ENCODE measurements around the gene TMED4.

Gene TMED4

GRCh38 chr7:44540592-44541027 is 41.4 kb downstream of the TMED4 start:
- DNase-seq (ENCODE audit: low spot score), result no peak

DNA sequence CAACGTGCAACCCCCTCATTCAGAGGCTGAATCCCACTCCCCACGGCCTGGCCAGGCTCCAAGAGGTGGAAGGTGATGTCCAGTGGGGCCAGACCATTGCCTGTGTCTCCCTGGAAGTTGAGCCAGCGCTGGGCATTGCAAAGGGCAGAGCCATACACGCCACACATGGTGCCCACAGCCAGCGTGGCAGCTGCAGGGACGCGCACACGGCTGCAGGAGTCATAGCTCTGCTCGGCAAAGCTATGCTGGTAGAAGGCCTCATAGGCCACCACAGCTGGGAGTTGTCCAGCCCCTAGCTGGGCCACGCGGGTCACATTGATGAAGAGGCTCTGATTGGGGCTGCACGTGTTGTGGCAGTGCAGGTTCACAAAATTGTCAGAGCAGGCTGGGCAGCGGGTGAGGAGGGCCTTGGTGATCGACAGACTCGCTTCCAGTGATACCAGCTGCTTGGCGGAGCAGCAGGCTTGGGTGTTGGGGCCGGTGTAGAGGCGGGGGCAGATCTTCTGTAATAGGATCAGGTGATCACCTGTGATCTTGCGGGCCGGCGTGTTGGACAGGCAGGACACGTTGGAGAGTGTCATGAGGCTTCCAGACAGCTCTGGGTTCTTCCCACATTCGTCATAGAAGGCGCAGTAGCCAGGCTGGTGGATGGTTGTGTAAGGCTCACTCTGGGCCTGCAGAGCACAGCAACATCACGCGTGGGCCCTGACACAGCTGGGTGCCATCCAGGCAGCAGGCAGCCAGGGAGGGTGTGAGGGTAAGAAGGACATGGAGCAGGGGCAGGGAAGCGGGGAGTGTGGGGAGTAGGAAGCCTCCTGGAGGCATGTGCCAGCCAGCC is 42.1 kb downstream of the TMED4 start:
- no peak for DNase-seq (ENCODE audit: low spot score)

GRCh38 chr7:44538798-44539668 is 43.0 kb downstream of the TMED4 start:
- no peak for DNase-seq (ENCODE audit: low spot score)

DNA sequence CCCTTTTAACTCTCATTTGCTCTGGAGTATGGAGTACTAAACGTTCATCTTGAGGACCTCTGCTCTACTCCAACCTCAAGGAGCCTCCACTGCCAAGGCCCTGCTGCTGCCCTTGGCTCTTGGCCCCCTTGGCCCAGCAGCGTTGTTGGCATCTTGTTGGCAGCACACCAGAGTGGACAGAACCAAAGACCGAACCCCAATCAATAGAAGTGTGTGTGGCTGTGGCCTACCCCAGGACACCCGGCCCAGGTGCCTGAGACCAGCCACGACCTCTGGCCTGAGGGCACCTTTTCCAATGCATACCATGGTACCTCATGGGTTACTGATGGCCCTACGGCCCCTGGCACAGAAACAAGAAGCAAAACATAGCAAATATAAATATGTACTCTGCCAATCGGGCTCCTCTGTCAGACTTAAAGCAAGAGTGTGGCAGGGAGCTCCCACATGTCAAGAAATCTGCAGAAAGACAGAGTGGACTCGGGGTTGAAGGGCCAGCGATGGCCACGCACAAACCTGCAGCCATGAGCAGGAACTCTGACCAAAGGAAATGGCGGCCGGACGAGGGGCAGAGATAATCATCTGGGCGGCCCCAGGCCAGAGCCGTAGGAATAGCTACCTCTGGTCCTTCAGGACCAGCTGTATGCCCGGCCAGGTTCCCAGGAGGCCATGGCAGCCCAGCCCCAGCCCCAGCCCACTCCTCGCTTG is 43.8 kb downstream of the TMED4 start:
- no peak for DNase-seq (ENCODE audit: low spot score)

- DNase-seq (ENCODE audit: low spot score), result no peak
Measured at GRCh38 chr7:44537442-44537841, 44.6 kb downstream of the TMED4 start.

DNA sequence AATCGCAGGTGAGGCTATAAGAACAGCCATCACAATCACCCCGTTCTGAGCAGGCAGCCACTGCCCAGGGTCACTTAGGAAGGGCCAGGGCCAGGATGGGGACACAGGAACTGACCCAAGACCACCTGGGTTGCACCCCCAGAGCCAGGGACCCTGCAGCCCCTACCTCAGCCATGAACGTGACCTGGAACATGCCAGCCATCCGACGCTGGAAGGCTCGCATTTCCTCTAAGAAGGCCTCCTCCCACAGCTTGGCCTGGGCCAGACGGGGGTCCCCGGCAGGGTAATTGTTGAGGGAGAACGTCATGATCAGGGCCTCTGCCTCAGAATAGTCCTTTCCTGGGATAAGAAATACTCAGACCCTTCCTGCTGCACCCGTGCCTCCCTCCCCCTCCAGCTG is 45.9 kb downstream of the TMED4 start:
- no peak for DNase-seq (ENCODE audit: low spot score)

- no peak for DNase-seq (ENCODE audit: low spot score)
Measured at GRCh38 chr7:44535348-44536064, 46.5 kb downstream of the TMED4 start.

DNA sequence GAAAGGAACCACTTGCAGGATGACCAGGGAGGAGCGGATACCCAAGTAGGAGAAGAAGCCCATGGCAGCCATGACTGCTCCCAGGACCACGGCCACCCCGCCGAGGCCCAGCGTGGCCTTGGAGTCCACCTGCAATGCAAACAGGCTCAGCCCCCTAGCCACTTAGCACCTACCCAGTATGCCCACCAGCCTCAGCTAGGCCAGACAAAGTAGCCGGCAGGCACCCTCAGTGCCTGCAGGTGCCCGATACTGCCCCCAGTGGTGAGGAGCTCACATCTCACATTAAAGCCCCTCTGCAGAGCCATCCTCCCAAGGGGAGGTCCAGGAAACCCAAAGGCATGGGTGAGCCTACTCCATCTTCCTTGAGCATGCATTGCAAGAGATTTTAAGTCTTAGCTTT is 47.5 kb downstream of the TMED4 start:
- peak; percentile 63 for DNase-seq (ENCODE audit: low spot score)

DNA sequence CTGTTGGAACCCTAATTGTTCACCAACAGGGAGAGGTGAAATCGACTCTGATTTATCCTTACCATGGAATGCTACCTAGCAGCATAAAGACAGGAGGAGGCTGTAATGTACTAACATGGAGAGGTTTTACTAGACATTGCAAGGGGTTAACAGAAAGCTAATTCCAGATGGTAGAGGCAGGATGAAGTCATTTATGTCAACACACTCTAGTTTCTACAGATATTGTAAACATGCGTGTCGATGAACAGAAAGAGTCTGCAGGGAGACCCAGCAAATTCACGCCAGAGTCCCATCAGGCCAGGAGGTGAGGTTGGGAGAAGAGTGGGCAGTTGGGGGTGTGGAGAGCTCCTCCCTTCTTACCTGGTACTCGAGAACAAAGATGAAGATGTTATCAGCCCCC is 47.9 kb downstream of the TMED4 start:
- DNase-seq (ENCODE audit: low spot score), result no peak

GRCh38 chr7:44533301-44534055 is 48.6 kb downstream of the TMED4 start:
- peak; percentile 25 for DNase-seq (ENCODE audit: low spot score)

GRCh38 chr7:44531421-44532380 is 50.3 kb downstream of the TMED4 start:
- DNase-seq (ENCODE audit: low spot score), result no peak

- DNase-seq (ENCODE audit: low spot score), result no peak
Measured at GRCh38 chr7:44530990-44531389, 51.0 kb downstream of the TMED4 start.
